C4-2B (cell line): Measurements from ENCODE around the gene AGBL1.
"Not testable (repeated sequence)": the region's sequence is repeated elsewhere in the genome, so short reads cannot be mapped to it uniquely, and the experiment has no call there.

Experiments
- H3K27ac ChIP-seq: fragments of 450-650 bp; 2 replicates; pipeline ENCODE4 v1.5.1; 2017
- ZFX ChIP-seq: fragments of 450-650 bp; IDR thresholded peaks from 2 replicates; pipeline ENCODE4 v1.6.1; 2017
- TF ChIP-seq, protein P1 (sequence below): fragments of 450-650 bp; conservative IDR thresholded peaks from 2 replicates; pipeline ENCODE4 v1.5.1; 2017; ENCODE audit warnings: mild to moderate bottlenecking

The AGBL1 gene

DNA sequence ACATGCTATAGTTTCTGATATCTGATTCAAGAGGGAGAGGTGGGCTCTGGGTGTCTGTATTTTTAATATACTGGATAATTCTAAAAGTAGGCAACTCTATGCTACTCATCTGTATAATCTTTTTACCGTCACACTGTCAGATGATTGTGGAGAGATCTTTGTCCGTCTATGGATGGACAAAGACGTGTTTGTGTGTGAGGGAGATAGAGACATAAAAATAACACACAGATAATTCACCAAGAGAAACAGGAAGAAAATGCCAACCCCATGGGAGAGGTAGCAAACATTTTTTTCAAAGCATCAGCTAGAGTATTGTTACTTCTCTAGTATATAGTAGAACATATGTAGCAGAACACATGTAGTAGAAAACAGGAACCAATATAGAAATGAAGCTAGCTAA is 346.1 kb downstream of the AGBL1 start:
- TF ChIP-seq, protein P1, sequence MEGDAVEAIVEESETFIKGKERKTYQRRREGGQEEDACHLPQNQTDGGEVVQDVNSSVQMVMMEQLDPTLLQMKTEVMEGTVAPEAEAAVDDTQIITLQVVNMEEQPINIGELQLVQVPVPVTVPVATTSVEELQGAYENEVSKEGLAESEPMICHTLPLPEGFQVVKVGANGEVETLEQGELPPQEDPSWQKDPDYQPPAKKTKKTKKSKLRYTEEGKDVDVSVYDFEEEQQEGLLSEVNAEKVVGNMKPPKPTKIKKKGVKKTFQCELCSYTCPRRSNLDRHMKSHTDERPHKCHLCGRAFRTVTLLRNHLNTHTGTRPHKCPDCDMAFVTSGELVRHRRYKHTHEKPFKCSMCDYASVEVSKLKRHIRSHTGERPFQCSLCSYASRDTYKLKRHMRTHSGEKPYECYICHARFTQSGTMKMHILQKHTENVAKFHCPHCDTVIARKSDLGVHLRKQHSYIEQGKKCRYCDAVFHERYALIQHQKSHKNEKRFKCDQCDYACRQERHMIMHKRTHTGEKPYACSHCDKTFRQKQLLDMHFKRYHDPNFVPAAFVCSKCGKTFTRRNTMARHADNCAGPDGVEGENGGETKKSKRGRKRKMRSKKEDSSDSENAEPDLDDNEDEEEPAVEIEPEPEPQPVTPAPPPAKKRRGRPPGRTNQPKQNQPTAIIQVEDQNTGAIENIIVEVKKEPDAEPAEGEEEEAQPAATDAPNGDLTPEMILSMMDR: no peak
- TF ChIP-seq ZFX: no peak
- H3K27ac ChIP-seq: no peak overlapping the region

DNA sequence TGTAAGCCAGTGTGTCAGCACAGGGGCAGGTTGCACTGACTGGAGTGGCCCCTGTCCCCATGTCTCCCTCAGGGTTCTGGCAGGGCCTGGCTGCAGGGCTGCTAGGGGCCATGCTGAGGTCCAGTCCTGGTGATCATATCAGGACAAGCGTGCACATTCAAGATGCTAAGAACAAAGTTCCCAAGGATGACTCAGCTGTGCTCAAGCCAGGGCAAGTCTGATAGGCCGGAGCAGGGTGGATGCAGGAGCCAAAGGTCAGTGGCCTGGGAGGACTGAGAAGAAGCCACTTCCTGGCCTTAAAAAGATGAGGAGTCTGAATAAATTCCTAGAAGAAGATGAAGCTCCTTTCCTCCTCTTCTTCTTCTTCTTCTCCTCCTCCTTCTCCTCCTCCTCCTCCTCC is 353.2 kb downstream of the AGBL1 start:
- no peak overlapping the region for H3K27ac ChIP-seq

DNA sequence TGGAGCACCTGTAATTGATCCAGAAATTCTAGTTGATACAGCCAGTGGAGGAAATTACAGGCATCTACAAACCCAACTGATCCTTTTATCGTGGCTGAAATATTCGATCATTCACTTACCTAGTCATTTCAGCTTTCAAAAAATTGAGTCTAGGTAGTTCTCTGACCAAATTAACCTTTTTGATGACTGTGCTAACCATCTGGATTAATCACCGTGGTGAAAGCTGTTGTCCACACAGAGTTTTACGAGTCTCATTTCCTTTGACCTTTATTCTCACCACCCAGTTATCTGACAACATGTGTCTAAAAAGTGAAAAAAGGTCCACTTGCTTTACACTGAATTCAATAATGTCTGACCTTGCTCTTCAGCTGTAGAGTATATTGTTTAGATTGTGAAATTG is 354.3 kb downstream of the AGBL1 start:
- TF ChIP-seq, protein P1: no peak
- TF ChIP-seq ZFX: no peak
- no peak overlapping the region for H3K27ac ChIP-seq

More for the DNA sequence above, 353.2 kb downstream of the AGBL1 start:
- TF ChIP-seq ZFX: no peak
- TF ChIP-seq, protein P1: no peak

DNA sequence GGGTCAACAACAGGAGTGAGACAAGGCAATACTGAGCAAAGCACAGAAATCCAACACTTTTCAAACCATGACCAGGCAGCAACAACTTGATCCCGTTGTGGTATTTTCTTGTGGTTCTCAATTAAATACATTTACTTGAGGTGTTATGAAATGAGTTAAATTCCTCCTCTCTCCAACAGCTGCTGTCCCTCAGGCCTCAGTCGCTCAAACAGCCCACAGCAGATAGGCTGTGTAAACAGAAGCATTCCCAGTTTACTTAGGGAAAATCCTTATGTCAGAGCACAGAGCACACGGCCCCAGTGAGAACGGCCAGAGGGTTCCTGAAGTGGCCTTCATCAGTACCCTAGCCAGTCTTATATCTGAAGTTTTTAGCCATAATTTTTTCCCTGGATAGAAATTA is 359.9 kb downstream of the AGBL1 start:
- no peak for TF ChIP-seq ZFX
- TF ChIP-seq, protein P1: no peak
- H3K27ac ChIP-seq: no peak overlapping the region

DNA sequence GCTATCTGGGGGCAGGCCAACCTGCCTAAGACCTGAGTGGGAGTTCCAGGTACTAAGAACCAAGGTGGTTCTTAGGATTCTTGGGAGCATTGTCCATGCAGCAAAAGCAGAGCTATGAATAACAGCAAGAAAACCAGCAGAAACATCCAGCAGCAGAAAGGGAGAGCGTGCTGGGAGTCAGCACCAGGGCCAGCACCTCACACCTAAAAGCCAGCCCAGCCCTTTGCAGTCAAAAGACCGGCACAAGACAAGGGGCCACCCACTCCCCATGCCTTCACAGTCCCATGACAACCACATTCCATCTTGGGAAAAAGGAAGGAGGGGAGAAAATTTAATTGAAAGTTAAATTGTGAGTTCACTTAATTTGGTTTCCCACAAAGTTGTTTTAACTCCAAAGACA is 364.9 kb downstream of the AGBL1 start:
- no peak for TF ChIP-seq ZFX
- TF ChIP-seq, protein P1: no peak
- no peak overlapping the region for H3K27ac ChIP-seq

DNA sequence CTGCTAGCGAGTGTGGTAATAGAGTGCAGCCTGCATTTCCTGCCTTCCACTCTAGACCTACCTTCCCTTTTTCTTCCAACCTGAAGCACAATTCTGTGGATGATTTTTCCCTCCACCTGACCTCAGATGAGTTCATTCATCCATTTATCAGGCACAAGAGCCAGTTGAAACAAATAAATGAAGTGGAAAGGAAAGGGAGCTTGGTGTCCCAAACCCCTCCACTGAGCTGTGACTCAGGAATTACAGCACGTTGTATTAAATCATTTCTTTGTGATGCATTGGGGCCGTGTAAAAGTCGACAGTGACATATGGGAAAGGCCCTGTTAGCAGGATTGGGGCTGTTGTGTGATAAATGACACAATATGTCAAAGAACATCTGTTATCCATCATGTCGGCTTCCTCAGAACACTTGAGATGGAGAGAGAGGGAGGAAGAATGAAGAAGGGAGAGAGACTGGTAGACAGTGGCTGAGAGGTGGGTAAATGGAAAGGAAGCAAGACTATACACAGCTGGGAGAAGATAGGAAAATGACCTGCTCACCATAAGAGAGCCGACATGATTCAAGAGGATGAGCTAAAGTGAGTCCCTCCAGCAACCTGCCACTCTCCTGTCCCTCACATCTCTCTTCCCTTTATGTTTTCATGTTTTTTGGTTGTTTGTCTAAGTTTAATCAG is 366.0 kb downstream of the AGBL1 start:
- H3K27ac ChIP-seq: no peak overlapping the region
- TF ChIP-seq ZFX: no peak
- TF ChIP-seq, protein P1: no peak

DNA sequence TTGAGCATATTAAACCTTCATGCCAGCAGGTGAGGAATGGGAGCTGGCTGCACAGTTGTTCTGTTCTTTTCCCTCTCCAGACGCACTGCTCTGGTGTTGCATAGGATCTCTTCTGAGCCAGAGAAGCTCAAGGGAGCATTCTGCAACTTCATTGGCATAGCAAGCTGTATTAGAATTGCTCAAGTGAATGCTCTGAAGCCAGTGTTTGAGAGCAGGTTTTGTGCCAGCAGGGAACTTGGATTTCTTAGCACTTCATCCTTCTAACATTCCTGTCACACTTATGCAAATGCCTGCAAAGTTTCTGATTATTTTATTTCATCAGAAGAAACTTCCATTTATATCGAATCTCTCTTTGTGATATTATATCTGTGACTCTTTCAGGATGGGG is 366.6 kb downstream of the AGBL1 start:
- H3K27ac ChIP-seq: no peak overlapping the region
- TF ChIP-seq, protein P1: no peak
- no peak for TF ChIP-seq ZFX

DNA sequence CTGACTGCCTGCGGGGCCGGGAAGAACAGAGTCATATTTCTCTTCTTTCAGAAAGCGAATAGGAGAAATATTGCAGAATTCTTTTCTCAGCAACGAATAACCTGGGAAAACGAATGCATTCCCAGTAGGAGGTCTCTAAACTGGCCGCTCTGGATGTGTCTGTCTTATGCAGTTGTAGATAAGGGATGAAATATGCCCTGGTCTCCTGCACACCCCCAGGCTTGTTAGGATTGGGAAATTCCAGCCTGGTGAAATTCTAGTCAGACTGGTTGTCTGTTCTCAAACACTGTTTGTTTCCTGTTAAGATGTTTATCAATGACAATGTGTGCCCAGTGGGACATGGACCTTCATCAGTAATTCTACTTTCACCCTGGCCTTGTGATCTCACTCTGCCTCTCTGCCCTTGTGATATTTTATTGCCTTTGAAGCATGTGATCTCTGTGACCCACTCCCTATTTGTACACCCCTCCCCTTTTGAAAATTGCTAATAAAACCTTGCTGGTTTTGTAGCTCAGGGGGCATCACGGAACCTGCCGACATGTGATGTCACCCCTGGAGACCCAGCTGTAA is 385.9 kb downstream of the AGBL1 start:
- not testable (repeated sequence) for H3K27ac ChIP-seq
